Transverse colon (tissue), 4 donors: ENCODE data around the gene MRPL11. TPM values are rescaled to one million over a fixed set of nuclear protein-coding genes. Genes with fewer than 3 reads are reported as not detected.

ENCODE experiments used
- DNase-seq: peaks from one replicate; pipeline ENCODE4 v3.0.0-alpha.2; 2019
- H3K27ac ChIP-seq, 4 donors: fragments of 200-600 bp; sonication (generic); 2 replicates each; pipeline ENCODE4 v1.5.1; 2016 to 2018; ENCODE audit warnings: inconsistent platforms in 4 of 4
- H3K27me3 ChIP-seq: fragments of 200-600 bp; sonication (generic); 2 replicates; pipeline ENCODE4 v1.5.1; 2017; ENCODE audit warnings: inconsistent platforms
- H3K36me3 ChIP-seq, 4 donors: fragments of 200-600 bp; sonication (generic); 2 replicates each; pipeline ENCODE4 v1.5.1; 2017 to 2019; ENCODE audit warnings: inconsistent platforms in 4 of 4
- H3K4me1 ChIP-seq, 4 donors: fragments of 200-600 bp; sonication (generic); 2 replicates each; pipeline ENCODE4 v1.5.1; 2017 to 2020; ENCODE audit warnings: inconsistent platforms in 4 of 4
- H3K4me3 ChIP-seq, 4 donors: fragments of 200-600 bp; sonication (generic); 1 replicate in 1 of 4; 2 replicates in 3 of 4; pipeline versions ENCODE4 v1.5.1 to v1.6.1; 2017 to 2019; ENCODE audit warnings: inconsistent platforms in 4 of 4
- H3K9me3 ChIP-seq, 2 donors: fragments of 200-600 bp; sonication (generic); 2 replicates each; pipeline ENCODE4 v1.5.1; 2017 to 2019; ENCODE audit warnings: inconsistent platforms in 2 of 2
- EP300 ChIP-seq: sonication (generic); formaldehyde crosslinking; IDR thresholded peaks from one replicate; pipeline ENCODE4 v1.6.1; 2017; ENCODE audit warnings: antibody characterized with exemption, low read depth
- POLR2A ChIP-seq: fragments of 450-650 bp; IDR thresholded peaks from one replicate; pipeline ENCODE4 v1.6.1; 2016; ENCODE audit warnings: antibody characterized with exemption, mild to moderate bottlenecking, moderate library complexity
- POLR2AphosphoS5 ChIP-seq, 3 donors: sonication (generic); formaldehyde crosslinking; IDR thresholded peaks; one replicate each; pipeline ENCODE4 v1.6.1; 2016; ENCODE audit warnings: antibody characterized with exemption in 3 of 3
- WGBS, 2 donors: methylation state at CpG; one replicate each; pipeline ENCODE4 v1.1.5; 2018; ENCODE audit warnings: low coverage in 1 of 2; 5-methylcytosine and 5-hydroxymethylcytosine counted together
- in situ Hi-C, 4 donors: fragments of 200-750 bp; cut with MboI; loops; one replicate each; pipeline versions ENCODE4 v1.15.0 to v1.15.1; 2017; ENCODE audit warnings: low sequenced_read_pairs in 3 of 4, low pct_ligation_motif_present in 1 of 4, low pct_unique_long_range_greater_than_20kb in 1 of 4
- intact Hi-C: fragments of 100-400 bp; cut with DNase I; formaldehyde crosslinking; loops from one replicate; pipeline ENCODE4 v1.15.1; 2023; ENCODE audit warnings: low total_unique reads
- total RNA-seq, 4 donors: library from RNA; depleted of rRNA; stranded (reverse); fragments of >200 nt; gene quantifications; one replicate each; pipeline ENCODE4 v1.1.0, GENCODE V29; 2016
- TF ChIP-seq, protein P1 (sequence below), 5 experiments: fragments of 200-600 bp in 3 of 5; fragments of 450-650 bp in 2 of 5; sonication (generic) in 3 of 5; IDR thresholded peaks; 1 replicate in 2 of 5; 2 replicates in 3 of 5; pipeline ENCODE4 v1.5.1; 2016 to 2017; ENCODE audit warnings: antibody characterized with exemption in 5 of 5, inconsistent platforms in 3 of 5, mild to moderate bottlenecking in 2 of 5, moderate library complexity in 1 of 5

MRPL11 gene
- total RNA-seq, 4 donors from 2014 or later = 39.6 to 127 (median 43.5) TPM

DNA sequence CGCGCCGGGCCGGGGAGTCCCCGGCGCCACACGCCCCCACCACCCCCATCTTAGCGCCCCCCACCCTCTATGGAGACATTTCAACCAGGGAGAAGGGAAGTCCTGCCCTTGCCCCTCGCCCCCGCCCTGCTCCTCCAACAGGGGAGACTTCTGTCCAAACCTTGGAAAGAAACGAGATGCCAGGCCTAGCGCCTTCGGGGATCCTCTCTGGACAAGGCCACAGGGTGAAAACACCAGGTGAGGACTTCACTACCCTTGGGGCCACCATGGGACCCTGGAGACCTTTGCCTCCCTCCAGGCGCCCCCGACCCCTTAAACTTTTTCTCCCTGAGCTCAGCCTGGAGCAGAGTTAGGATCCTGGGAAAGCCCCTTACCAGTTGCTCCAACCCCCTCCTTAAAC, 29.4 kb downstream of the MRPL11 start:
- peak overlapping the region; percentile 66 to 87 (median 82) for H3K27ac ChIP-seq
- TF ChIP-seq, protein P1, sequence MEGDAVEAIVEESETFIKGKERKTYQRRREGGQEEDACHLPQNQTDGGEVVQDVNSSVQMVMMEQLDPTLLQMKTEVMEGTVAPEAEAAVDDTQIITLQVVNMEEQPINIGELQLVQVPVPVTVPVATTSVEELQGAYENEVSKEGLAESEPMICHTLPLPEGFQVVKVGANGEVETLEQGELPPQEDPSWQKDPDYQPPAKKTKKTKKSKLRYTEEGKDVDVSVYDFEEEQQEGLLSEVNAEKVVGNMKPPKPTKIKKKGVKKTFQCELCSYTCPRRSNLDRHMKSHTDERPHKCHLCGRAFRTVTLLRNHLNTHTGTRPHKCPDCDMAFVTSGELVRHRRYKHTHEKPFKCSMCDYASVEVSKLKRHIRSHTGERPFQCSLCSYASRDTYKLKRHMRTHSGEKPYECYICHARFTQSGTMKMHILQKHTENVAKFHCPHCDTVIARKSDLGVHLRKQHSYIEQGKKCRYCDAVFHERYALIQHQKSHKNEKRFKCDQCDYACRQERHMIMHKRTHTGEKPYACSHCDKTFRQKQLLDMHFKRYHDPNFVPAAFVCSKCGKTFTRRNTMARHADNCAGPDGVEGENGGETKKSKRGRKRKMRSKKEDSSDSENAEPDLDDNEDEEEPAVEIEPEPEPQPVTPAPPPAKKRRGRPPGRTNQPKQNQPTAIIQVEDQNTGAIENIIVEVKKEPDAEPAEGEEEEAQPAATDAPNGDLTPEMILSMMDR (IDR thresholded peaks at IDR 0.05) = no peak
- TF ChIP-seq POLR2AphosphoS5 (IDR thresholded peaks at IDR 0.05) (no peak), EP300 (no peak), POLR2A (no peak)
- DNase-seq = no peak
- peaks cover 0 to 18% (median 9%) of the 10 kb centered on the region in 4 donors for H3K4me1 ChIP-seq
- 25% methylated on average over 12 of the region's 15 CpGs; no CpG with 5 or more reads in 1 of the 2 donors for WGBS, 2 donors
- in situ Hi-C loops = loop anchor here in 2 of 4 donors (5.0 to 25.0 kb wide), 4 partner anchors 156 to 428 kb away; partner anchors contain the start of genes CTSF (in 1 of the 2) and RCE1 (in 1 of the 2)
- H3K9me3 ChIP-seq = no peaks in the 10 kb centered on the region
- intact Hi-C loops = no loop called here
- H3K27me3 ChIP-seq = peaks cover 30% of the 10 kb centered on the region
- no peaks in the 10 kb centered on the region for H3K36me3 ChIP-seq
- peak overlapping the region in 3 of 4 donors; percentile 26 to 53 (median 31) for H3K4me3 ChIP-seq

DNA sequence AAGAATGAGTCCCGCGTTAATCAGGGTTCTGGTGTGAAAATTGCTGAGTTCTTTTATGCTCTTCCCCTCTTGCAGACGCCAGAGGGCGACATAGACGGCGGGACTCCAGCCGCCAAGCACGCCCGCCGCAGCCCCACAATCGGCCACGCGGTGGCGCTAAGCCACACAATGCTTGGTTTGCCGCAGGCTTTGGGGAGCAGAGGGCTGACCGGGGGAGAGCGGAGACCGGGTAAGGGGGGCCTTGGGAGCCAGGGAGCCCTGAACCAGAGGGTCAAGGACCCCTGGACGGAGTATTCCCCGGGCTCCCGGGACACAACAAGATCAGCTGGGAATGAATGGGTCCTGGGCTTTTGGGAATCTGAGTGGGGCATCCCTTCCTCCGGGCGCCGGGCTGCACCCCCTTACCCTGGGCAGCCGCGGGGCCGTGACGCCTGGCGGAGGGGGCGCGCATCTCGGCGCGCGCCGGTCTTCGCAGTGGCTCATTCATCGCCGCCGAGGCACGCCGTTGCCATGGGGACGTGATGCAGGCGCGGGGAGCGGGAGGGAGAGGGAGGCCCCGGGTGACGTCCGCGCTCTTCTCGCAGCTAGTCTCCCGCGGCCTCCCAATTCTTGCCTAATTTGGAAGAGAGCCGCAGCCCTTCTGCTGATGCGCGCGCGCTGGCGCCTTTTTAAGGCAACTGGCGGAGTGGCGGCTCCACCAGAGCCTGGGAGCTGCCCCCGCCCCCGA, 30.0 kb downstream of the MRPL11 start:
- H3K9me3 ChIP-seq = no peaks in the 10 kb centered on the region
- WGBS, 2 donors = 0 to 1% methylated on average over 2 to 59 of the region's 63 CpGs
- TF ChIP-seq POLR2AphosphoS5 (IDR thresholded peaks at IDR 0.05) = peak in 2 of 3 donors; percentile 16 to 27
- TF ChIP-seq, protein P1 (IDR thresholded peaks at IDR 0.05) = peak; percentile 99 to 100 (median 100)
- no peak for TF ChIP-seq POLR2A
- peak; percentile 47 for TF ChIP-seq EP300
- H3K36me3 ChIP-seq = no peaks in the 10 kb centered on the region
- DNase-seq = peak; percentile 90
- H3K27ac ChIP-seq = peak overlapping the region; percentile 66 to 87 (median 82)
- H3K27me3 ChIP-seq = peaks cover 24% of the 10 kb centered on the region
- peaks cover 0 to 18% (median 9%) of the 10 kb centered on the region in 4 donors for H3K4me1 ChIP-seq
- intact Hi-C loops (loop anchor here (1.0 kb wide), 1 partner anchor 21 kb away; no protein-coding TSS in a partner anchor), in situ Hi-C loops (loop anchor here in 2 of 4 donors (5.0 to 25.0 kb wide), 4 partner anchors 156 to 429 kb away; partner anchors contain the start of genes CTSF (in 1 of the 2) and RCE1 (in 1 of the 2))
- peak overlapping the region in 3 of 4 donors; percentile 26 to 53 (median 31) for H3K4me3 ChIP-seq

DNA sequence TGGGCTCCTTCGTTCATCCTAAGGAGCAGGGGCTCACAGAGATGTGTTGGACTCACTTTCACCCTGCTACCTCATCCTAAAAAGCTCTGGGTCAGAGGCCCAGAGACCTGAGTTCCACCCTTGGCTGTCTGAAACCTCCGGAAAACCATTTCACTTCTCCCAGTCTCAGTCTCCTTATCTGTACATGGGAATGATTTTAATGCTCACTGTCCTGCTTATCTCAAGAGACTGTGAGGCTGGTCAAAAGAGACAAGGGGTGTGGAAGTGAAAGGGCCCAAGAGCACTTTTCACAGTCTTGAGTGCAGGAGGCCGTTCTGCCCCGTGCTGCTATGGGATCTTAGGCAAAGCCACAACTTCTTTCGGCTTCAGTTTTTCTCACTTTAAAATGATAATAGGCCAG, 31.0 kb downstream of the MRPL11 start:
- in situ Hi-C loops (loop anchor here in 2 of 4 donors (5.0 to 25.0 kb wide), 4 partner anchors 157 to 430 kb away; partner anchors contain the start of genes CTSF (in 1 of the 2) and RCE1 (in 1 of the 2)), intact Hi-C loops (loop anchor here (1.0 kb wide), 1 partner anchor 22 kb away; no protein-coding TSS in a partner anchor)
- 57 to 69% methylated on average over 1 to 4 of the region's 5 CpGs for WGBS, 2 donors

More for the DNA sequence above, 31.0 kb downstream of the MRPL11 start:
- Histone ChIP-seq H3K4me3 (no peak overlapping the region), H3K4me1 (peaks cover 0 to 18% (median 9%) of the 10 kb centered on the region in 4 donors), H3K9me3 (no peaks in the 10 kb centered on the region), H3K36me3 (no peaks in the 10 kb centered on the region), H3K27ac (no peak overlapping the region), H3K27me3 (peaks cover 29% of the 10 kb centered on the region)
- no peak for DNase-seq
- TF ChIP-seq EP300 = no peak
- TF ChIP-seq, protein P1 (IDR thresholded peaks at IDR 0.05) = no peak
- TF ChIP-seq POLR2A = no peak
- no peak for TF ChIP-seq POLR2AphosphoS5 (IDR thresholded peaks at IDR 0.05)
